Activated T-cell treated with anti-CD3 and anti-CD28 coated beads, Interleukin-2, amount 50 U/mL, for 24 hours (primary cell): ENCODE measurements around the gene MAGEA2B.
"Not testable (repeated sequence)": the region's sequence is repeated elsewhere in the genome, so short reads cannot be mapped to it uniquely, and the experiment has no call there.

Source experiments
- DNase-seq: peaks from one replicate; pipeline ENCODE4 v3.0.0-alpha.2; 2020
- H3K27ac Mint-ChIP-seq: 2 replicates; pipeline ENCODE4 v1.8.0; 2020; ENCODE audit warnings: mild to moderate bottlenecking, mixed read lengths
- H3K27me3 Mint-ChIP-seq: 2 replicates; pipeline ENCODE4 v1.8.0; 2020; ENCODE audit warnings: mixed read lengths
- H3K36me3 Mint-ChIP-seq: 2 replicates; pipeline ENCODE4 v1.8.0; 2020; ENCODE audit warnings: low read depth, mixed read lengths
- H3K4me1 Mint-ChIP-seq: 2 replicates; pipeline ENCODE4 v1.8.0; 2020; ENCODE audit warnings: low read depth, mixed read lengths
- H3K4me3 Mint-ChIP-seq: 2 replicates; pipeline ENCODE4 v1.8.0; 2020; ENCODE audit warnings: mild to moderate bottlenecking, moderate library complexity, mixed read lengths
- H3K9me3 Mint-ChIP-seq: 2 replicates; pipeline ENCODE4 v1.8.0; 2020; ENCODE audit warnings: mixed read lengths

Gene MAGEA2B, protein sequence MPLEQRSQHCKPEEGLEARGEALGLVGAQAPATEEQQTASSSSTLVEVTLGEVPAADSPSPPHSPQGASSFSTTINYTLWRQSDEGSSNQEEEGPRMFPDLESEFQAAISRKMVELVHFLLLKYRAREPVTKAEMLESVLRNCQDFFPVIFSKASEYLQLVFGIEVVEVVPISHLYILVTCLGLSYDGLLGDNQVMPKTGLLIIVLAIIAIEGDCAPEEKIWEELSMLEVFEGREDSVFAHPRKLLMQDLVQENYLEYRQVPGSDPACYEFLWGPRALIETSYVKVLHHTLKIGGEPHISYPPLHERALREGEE

DNA sequence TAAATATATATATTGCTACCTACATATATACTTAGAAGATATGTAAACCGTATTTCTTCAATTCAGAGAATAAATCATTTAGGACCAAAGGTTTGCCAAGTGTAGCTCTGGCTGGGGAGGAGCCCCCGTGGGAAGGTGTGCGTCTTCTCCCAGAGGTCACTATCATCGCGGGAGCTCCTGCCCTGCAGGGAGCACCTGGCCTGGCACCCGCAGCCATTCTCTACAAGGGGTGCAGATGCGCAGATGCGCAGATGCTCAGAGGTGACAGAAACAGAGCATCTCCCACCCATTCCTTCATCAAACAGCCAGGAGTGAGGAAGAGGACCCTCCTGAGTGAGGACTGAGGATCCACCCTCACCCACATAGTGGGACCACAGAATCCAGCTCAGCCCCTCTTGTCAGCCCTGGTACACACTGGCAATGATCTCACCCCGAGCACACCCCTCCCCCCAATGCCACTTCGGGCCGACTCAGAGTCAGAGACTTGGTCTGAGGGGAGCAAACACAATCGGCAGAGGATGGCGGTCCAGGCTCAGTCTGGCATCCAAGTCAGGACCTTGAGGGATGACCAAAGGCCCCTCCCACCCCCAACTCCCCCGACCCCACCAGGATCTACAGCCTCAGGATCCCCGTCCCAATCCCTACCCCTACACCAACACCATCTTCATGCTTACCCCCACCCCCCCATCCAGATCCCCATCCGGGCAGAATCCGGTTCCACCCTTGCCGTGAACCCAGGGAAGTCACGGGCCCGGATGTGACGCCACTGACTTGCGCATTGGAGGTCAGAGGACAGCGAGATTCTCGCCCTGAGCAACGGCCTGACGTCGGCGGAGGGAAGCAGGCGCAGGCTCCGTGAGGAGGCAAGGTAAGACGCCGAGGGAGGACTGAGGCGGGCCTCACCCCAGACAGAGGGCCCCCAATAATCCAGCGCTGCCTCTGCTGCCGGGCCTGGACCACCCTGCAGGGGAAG lies at the start of gene MAGEA2B:
Gene MAGEA2B (plus strand): TSS at position 814 of the 973 bp plus-strand sequence. CDS start 2,479 bp downstream, outside the sequence.
- DNase-seq, H3K27ac Mint-ChIP-seq, H3K27me3 Mint-ChIP-seq, H3K9me3 Mint-ChIP-seq, H3K4me3 Mint-ChIP-seq, H3K36me3 Mint-ChIP-seq, H3K4me1 Mint-ChIP-seq: not testable (repeated sequence)

DNA sequence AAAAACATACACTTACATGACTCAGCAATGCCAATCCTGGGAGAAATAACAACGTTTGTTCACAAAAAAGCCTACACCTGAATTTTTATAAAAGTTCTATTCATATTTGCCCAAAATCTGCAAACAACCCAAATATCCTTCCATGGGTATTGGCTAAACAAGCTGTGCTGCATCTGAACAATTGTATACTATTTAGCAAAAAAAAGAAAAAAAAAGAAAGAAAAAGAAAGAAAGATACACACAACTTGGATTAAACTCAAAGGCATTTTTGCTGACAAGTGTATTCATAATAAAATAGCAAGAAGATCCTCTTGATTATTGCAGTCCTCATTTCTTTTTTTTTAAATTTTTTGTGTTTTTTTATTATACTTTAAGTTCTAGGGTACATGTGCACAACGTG lies 40.3 kb upstream of the MAGEA2B start:
- Mint-ChIP-seq H3K36me3 (no peaks in the 10 kb centered on the region), H3K4me1 (no peaks in the 10 kb centered on the region), H3K27me3 (peaks cover 40% of the 10 kb centered on the region), H3K9me3 (no peaks in the 10 kb centered on the region), H3K27ac (no peak overlapping the region), H3K4me3 (no peak overlapping the region)
- DNase-seq = no peak

DNA sequence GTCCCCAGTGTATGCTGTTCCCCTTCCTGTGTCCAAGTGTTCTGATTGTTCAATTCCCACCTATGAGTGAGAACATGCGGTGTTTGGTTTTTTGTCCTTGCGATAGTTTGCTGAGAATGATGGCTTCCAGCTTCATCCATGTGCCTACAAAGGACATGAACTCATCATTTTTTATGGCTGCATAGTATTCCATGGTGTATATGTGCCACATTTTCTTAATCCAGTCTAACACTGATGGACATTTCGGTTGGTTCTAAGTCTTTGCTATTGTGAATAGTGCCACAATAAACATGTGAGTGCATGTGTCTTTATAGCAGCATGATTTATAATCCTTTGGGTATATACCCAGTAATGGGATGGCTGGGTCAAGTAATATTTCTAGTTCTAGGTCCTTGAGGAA lies 39.8 kb upstream of the MAGEA2B start:
- peaks cover 36% of the 10 kb centered on the region for H3K27me3 Mint-ChIP-seq
- H3K4me1 Mint-ChIP-seq, H3K36me3 Mint-ChIP-seq, H3K9me3 Mint-ChIP-seq, H3K4me3 Mint-ChIP-seq, DNase-seq, H3K27ac Mint-ChIP-seq: not testable (repeated sequence)

DNA sequence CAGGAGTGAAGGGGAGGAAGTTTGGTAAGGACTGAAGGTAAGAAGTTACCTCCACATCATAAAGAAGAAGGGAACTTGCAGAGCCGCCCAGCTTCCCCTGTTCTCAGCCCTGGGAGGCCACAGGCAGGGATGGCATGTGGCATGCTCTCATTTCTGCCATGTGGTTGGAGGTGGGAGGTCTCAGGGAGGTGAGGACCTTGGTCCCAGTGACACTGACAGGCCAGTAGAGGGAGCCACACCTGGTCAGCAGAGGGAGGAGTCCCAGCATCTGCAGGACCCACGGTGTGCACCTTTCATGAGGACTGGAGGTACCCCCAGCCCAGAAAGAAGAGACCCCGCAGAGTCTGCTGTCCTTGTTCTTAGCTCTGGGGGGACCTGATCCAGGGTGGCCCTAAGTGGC lies 33.4 kb upstream of the MAGEA2B start:
- H3K36me3 Mint-ChIP-seq, H3K9me3 Mint-ChIP-seq, H3K4me3 Mint-ChIP-seq, H3K4me1 Mint-ChIP-seq, H3K27ac Mint-ChIP-seq, DNase-seq: not testable (repeated sequence)
- peaks cover 11% of the 10 kb centered on the region for H3K27me3 Mint-ChIP-seq

DNA sequence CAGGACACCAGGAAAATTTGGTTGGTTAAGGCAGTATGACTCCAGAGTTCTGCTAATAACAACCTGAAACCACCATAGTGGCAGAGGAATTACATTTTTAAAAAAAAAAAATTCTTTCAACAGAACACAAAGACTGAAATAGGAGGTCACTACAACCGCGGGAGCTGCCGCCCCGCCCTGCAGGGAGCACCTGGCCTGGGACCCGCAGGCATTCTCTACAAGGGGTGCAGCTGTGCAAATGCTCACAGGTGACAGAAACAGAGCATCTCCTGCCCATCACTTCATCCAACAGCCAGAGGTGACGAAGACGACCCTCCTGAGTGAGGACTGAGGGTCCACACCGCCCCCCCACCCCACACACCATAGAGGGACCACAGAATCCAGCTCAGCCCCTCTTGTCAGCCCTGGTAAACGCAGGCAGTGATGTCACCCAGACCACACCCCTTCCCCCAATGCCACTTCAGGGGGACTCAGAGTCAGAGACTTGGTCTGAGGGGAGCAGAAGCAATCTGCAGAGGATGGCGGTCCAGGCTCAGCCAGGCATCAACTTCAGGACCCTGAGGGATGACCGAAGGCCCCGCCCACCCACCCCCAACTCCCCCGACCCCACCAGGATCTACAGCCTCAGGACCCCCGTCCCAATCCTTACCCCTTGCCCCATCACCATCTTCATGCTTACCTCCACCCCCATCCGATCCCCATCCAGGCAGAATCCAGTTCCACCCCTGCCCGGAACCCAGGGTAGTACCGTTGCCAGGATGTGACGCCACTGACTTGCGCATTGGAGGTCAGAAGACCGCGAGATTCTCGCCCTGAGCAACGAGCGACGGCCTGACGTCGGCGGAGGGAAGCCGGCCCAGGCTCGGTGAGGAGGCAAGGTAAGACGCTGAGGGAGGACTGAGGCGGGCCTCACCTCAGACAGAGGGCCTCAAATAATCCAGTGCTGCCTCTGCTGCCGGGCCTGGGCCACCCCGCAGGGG lies 16.2 kb upstream of the MAGEA2B start, which contains the start of gene MAGEA3:
Gene MAGEA3 (plus strand): TSS at position 843 of the 980 bp plus-strand sequence. CDS start 2,039 bp downstream, outside the sequence.
- H3K27ac Mint-ChIP-seq, DNase-seq, H3K27me3 Mint-ChIP-seq, H3K36me3 Mint-ChIP-seq, H3K9me3 Mint-ChIP-seq, H3K4me1 Mint-ChIP-seq, H3K4me3 Mint-ChIP-seq: not testable (repeated sequence)

DNA sequence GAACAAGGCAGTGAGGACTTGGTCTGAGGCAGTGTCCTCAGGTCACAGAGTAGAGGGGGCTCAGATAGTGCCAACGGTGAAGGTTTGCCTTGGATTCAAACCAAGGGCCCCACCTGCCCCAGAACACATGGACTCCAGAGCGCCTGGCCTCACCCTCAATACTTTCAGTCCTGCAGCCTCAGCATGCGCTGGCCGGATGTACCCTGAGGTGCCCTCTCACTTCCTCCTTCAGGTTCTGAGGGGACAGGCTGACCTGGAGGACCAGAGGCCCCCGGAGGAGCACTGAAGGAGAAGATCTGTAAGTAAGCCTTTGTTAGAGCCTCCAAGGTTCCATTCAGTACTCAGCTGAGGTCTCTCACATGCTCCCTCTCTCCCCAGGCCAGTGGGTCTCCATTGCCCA lies 14.0 kb upstream of the MAGEA2B start:
- not testable (repeated sequence) for DNase-seq, H3K9me3 Mint-ChIP-seq, H3K4me3 Mint-ChIP-seq, H3K27me3 Mint-ChIP-seq, H3K27ac Mint-ChIP-seq, H3K36me3 Mint-ChIP-seq, H3K4me1 Mint-ChIP-seq

DNA sequence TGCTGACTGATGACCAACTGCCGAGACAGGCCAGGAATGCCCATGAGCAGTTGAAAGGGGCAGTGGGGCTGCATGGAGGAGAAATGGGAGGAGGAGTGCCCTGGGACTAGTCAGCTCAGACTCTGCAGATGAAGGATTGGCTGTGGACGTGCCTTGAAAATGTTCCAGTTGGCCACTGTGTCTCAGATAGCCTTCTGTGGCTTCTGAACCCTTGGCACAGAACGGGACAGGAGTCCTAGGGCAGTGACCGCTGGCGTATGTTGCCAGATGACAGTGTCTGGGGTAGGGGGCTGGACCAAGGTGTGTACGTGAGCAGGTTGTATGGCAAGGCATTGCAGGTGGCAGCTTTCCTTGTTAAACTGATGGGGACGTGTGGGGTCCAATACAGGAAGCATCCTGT lies 7.9 kb upstream of the MAGEA2B start:
- H3K36me3 Mint-ChIP-seq, H3K4me1 Mint-ChIP-seq, H3K27ac Mint-ChIP-seq, DNase-seq, H3K27me3 Mint-ChIP-seq, H3K9me3 Mint-ChIP-seq, H3K4me3 Mint-ChIP-seq: not testable (repeated sequence)

DNA sequence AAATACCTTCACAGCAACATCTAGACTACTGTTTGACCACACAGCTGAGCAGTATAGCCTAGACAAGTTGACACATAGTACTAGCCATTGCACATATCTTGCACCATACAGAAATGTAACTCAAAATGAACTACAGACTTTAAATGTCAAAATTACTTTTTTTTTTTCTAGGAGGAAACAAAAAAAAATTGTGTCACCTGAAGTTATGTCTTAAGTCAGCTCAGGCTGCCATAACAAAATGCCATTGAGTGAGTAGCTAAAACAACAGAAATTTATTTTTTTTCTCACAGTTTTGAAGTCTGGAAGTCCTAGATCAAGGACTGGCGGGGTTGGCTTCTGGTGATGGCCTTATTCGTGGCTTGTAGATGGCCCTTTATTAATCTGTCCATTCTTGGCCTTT lies 5.3 kb upstream of the MAGEA2B start, which contains the start of gene CSAG2:
Gene CSAG2 (minus strand): TSS at position 101 of the 400 bp plus-strand sequence. CDS start 161 bp downstream, outside the sequence.
- H3K9me3 Mint-ChIP-seq, H3K27me3 Mint-ChIP-seq, DNase-seq, H3K4me3 Mint-ChIP-seq, H3K4me1 Mint-ChIP-seq, H3K27ac Mint-ChIP-seq, H3K36me3 Mint-ChIP-seq: not testable (repeated sequence)

DNA sequence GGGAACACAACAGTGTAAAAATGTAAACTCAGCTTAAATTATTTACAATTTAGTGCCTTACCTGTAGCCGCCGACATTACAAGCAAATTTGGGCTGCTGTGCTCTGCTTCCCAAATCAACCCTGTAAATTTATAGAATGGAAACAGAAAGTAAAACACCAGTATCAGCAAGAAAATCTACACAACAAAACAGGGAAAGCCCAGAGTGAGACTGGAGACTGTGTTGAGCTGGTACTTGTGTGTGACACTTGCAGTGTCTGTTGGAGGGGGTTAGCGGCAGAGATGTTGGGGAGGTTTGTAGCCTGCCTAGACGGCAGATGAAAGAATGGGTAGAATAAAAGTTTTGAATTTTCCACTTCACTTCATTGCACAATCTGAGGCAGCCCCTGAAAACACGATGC lies 1.2 kb upstream of the MAGEA2B start:
- H3K27me3 Mint-ChIP-seq, H3K27ac Mint-ChIP-seq, H3K9me3 Mint-ChIP-seq, H3K36me3 Mint-ChIP-seq, H3K4me1 Mint-ChIP-seq, H3K4me3 Mint-ChIP-seq, DNase-seq: not testable (repeated sequence)

DNA sequence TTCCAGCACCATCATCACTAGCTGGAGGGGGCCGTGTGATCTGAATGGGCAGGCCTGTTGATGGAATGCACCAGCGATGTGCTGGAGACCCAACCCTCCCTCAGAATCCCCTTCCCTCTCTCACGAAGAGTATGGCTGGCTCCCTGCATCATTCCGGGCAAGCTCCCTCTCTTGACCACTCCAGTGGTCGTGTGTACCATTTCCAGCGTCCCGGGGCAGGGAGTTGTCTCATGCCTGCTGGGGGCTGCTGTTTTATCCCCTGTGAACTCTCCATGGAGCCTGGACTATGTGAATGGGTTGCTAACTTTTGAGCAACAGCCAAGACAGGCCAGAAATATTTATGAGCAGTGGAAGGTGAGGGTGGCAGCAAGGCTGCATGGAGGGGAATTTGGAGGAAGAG lies 11.0 kb downstream of the MAGEA2B start:
- Mint-ChIP-seq H3K9me3 (no peaks in the 10 kb centered on the region), H3K36me3 (no peaks in the 10 kb centered on the region), H3K4me1 (no peaks in the 10 kb centered on the region), H3K27me3 (peaks cover 37% of the 10 kb centered on the region), H3K27ac (no peak overlapping the region), H3K4me3 (no peak overlapping the region)
- no peak for DNase-seq

DNA sequence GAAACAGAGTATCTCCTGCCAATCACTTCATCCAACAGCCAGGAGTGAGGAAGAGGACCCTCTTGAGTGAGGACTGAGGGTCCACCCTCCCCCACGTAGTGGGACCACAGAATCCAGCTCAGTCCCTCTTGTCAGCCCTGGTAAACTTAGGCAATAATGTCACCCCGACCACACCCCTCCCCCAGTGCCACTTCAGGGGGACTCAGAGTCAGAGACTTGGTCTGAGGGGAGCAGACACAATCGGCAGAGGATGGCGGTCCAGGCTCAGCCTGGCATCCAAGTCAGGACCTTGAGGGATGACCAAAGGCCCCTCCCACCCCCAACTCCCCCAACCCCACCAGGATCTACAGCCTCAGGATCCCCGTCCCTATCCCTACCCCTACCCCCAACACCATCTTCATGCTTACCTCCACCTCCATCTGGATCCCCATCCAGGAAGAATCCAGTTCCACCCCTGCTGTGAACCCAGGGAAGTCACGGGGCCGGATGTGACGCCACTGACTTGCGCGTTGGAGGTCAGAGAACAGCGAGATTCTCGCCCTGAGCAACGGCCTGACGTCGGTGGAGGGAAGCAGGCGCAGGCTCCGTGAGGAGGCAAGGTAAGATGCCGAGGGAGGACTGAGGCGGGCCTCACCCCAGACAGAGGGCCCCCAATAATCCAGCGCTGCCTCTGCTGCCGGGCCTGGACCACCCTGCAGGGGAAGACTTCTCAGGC lies 19.0 kb downstream of the MAGEA2B start, which contains the start of the genes CSAG1 and MAGEA12:
Gene CSAG1 (minus strand): TSS at position 461 of the 715 bp plus-strand sequence. CDS start 1,261 bp downstream, outside the sequence.
Gene MAGEA12 (plus strand): TSS at position 497 of the 715 bp plus-strand sequence. CDS start 2,405 bp downstream, outside the sequence.
- DNase-seq = peak; percentile 1
- Mint-ChIP-seq H3K27ac (no peak within 1 kb of the TSS), H3K4me1 (no peaks in the 10 kb centered on the region), H3K9me3 (no peaks in the 10 kb centered on the region), H3K27me3 (peaks cover 22% of the 10 kb centered on the region), H3K36me3 (no peaks in the 10 kb centered on the region), H3K4me3 (no peak within 1 kb of the TSS)

DNA sequence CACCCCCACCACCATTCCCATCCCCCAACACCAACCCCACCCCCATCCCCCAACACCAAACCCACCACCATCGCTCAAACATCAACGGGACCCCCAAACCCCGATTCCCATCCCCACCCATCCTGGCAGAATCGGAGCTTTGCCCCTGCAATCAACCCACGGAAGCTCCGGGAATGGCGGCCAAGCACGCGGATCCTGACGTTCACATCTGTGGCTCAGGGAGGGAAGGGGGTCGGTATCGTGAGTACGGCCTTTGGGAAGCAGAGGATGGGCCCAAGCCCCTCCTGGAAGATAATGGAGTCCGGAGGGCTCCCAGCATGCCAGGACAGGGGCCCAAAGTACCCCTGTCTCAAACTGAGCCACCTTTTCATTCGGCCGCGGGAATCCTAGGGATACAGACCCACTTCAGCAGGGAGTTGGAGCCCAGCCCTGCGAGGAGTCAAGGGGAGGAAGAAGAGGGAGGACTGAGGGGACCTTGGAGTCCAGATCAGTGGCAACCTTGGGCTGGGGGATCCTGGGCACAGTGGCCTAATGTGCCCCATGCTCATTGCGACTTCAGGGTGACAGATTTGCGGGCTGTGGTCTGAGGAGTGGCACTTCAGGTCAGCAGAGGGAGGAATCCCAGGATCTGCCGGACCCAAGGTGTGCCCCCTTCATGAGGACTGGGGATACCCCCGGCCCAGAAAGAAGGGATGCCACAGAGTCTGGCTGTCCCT lies 19.9 kb downstream of the MAGEA2B start:
- not testable (repeated sequence) for H3K36me3 Mint-ChIP-seq, H3K9me3 Mint-ChIP-seq, H3K4me3 Mint-ChIP-seq, H3K4me1 Mint-ChIP-seq, H3K27ac Mint-ChIP-seq
- H3K27me3 Mint-ChIP-seq = peaks cover 21% of the 10 kb centered on the region
- peak; percentile 5 for DNase-seq

DNA sequence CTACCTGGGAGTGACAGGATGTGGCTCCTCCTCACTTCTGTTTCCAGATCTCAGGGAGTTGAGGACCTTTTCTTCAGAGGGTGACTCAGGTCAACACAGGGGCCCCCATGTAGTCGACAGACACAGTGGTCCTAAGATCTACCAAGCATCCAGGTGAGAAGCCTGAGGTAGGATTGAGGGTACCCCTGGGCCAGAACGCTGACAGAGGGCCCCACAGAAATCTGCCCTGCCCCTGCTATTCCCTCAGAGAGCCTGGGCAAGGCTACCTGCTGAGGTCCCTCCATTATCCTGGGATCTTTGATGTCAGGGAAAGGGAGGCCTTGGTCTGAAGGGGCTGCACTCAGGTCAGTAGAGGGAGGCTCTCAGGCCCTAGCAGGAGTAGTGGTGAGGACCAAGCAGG lies 20.7 kb downstream of the MAGEA2B start:
- peaks cover 15% of the 10 kb centered on the region for H3K27me3 Mint-ChIP-seq
- H3K36me3 Mint-ChIP-seq = no peaks in the 10 kb centered on the region
- H3K4me1 Mint-ChIP-seq = no peaks in the 10 kb centered on the region

More for the DNA sequence above, 20.7 kb downstream of the MAGEA2B start:
- Mint-ChIP-seq H3K9me3 (no peaks in the 10 kb centered on the region), H3K27ac (no peak overlapping the region), H3K4me3 (no peak overlapping the region)
- no peak for DNase-seq
